Measurements from ENCODE around the gene KDM4C. TPM values are rescaled to one million over a fixed set of nuclear protein-coding genes. Genes with fewer than 3 reads are reported as not detected.

Gene KDM4C
- total RNA-seq, 4 donors from 2014 or later, result 52.1 to 83.6 (median 65.5) TPM

DNA sequence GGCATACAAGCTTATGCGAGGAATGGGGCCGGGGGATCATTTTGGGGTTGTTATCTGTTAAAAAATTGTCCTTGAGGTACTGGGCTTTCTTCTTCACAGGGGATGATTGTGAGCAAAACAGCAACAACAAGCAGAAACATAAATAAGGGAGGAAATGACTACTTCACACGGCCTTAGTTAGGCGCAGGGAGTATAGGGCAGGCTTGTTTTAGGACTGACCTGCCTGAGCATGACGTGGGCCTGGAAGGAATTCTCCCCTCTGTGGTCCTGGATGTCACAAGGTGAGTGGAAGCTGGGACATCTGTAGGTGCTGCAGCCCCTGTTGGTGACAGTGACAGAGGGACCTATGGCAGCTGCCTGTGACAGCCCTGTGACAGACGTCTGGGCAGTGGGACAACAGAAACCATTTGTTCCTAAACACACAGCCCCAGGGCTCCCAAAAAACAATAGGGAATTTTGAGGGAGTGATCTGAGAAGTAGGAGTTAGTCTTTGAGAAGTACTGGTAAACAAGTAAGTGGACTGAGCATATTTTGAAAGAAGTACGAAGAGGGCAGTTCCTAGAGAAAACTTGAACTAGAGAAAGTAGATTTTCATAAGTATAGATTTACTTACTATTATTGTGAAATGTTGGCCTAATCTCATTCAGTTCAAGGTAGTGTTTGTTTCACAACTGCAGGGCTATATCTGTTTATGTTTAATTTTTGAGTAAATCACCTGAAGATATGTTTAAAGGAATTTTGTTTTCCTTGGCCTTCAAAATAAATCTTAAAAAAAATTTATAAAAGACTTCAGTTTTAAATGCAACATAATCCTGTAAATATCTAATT lies 113.1 kb downstream of the KDM4C start:
- Histone ChIP-seq H3K27ac (no peak overlapping the region), H3K27me3 (no peaks in the 10 kb centered on the region), H3K36me3 (no peaks in the 10 kb centered on the region), H3K9me3 (no peaks in the 10 kb centered on the region), H3K4me3 (replicated peaks in 1 of 3) (no peak overlapping the region), H3K4me1 (peaks cover 3 to 7% of the 10 kb centered on the region in 2 donors)
- intact Hi-C loops (cut with DNase I), result no loop called here
- no peak for DNase-seq
- 92 to 93% methylated on average over 7 of the region's 7 CpGs for WGBS, 2 donors
- TF ChIP-seq, protein P1, sequence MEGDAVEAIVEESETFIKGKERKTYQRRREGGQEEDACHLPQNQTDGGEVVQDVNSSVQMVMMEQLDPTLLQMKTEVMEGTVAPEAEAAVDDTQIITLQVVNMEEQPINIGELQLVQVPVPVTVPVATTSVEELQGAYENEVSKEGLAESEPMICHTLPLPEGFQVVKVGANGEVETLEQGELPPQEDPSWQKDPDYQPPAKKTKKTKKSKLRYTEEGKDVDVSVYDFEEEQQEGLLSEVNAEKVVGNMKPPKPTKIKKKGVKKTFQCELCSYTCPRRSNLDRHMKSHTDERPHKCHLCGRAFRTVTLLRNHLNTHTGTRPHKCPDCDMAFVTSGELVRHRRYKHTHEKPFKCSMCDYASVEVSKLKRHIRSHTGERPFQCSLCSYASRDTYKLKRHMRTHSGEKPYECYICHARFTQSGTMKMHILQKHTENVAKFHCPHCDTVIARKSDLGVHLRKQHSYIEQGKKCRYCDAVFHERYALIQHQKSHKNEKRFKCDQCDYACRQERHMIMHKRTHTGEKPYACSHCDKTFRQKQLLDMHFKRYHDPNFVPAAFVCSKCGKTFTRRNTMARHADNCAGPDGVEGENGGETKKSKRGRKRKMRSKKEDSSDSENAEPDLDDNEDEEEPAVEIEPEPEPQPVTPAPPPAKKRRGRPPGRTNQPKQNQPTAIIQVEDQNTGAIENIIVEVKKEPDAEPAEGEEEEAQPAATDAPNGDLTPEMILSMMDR (IDR thresholded peaks at IDR 0.05), result no peak
- no peak for TF ChIP-seq POLR2A (IDR thresholded peaks at IDR 0.05)

DNA sequence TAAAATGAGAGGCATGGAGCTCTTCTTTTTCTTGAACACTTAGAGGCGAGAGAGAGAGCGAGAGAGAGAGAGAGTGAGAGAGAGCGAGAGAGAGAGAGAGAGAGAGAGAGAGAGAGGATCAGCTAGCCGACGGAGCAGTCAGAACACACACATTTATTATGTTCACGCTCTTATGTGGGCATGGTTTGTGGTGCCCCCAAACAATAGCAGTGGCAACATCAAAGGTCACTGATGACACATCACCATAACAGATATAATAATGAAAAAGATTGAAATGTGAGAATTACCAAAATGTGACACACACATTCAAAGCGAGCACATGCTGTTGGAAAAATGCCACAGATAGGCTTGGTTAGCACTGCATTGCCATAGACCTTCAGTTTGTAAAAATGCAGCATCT lies 116.1 kb downstream of the KDM4C start:
- Histone ChIP-seq H3K27ac (no peak overlapping the region), H3K36me3 (no peaks in the 10 kb centered on the region), H3K27me3 (no peaks in the 10 kb centered on the region), H3K9me3 (no peaks in the 10 kb centered on the region), H3K4me1 (peaks cover 3 to 7% of the 10 kb centered on the region in 2 donors), H3K4me3 (replicated peaks in 1 of 3) (no peak overlapping the region)
- intact Hi-C loops (cut with DNase I), result no loop called here
- peak; percentile 6 to 19 for DNase-seq
- WGBS, 2 donors, result 57 to 60% methylated on average over 7 of the region's 7 CpGs
- TF ChIP-seq POLR2A (IDR thresholded peaks at IDR 0.05), result no peak
- TF ChIP-seq, protein P1 (IDR thresholded peaks at IDR 0.05), result peak in 4 of 6 experiments; percentile 48 to 75 (median 58)

DNA sequence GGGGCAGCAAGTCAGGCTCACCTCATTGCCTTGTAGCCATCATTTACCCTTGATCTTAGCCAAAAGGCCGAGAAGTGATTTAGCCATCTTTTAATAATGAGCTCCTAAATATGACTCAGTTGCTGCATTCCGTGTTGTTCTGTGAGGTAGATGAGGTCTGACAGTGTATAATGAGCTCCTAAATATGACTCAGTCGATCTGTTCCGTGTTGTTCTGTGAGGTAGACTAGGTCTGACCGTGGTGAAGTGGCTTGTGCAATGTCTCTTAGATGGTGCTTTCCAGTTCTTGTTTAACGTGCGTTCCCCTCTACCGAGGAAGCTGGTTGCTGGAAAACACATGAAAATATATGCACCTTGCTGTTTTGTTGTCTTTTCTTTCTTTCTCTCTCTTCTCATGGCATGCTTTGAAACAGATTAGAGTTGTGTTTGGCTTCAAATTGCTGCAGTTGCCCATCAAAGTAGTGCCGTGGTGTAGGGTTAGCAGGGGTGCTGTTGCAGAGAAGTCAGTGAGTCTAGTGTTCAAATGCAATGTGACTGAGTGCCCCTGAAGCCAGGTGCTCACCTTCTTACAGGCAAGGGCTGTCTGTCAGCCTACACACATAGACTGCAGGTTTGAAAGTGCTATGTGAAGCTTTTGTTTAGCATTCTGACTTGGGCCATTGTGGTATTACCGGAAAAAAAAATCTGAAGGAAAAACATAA lies 118.6 kb downstream of the KDM4C start:
- 93 to 95% methylated on average over 10 of the region's 10 CpGs for WGBS, 2 donors
- TF ChIP-seq POLR2A (IDR thresholded peaks at IDR 0.05), result no peak
- TF ChIP-seq, protein P1 (IDR thresholded peaks at IDR 0.05), result no peak
- intact Hi-C loops (cut with DNase I), result no loop called here
- Histone ChIP-seq H3K4me3 (replicated peaks in 1 of 3) (no peak overlapping the region), H3K4me1 (peaks cover 3 to 11% of the 10 kb centered on the region in 2 donors), H3K27ac (no peak overlapping the region), H3K9me3 (no peaks in the 10 kb centered on the region), H3K36me3 (no peaks in the 10 kb centered on the region), H3K27me3 (no peaks in the 10 kb centered on the region)
- DNase-seq, result no peak

DNA sequence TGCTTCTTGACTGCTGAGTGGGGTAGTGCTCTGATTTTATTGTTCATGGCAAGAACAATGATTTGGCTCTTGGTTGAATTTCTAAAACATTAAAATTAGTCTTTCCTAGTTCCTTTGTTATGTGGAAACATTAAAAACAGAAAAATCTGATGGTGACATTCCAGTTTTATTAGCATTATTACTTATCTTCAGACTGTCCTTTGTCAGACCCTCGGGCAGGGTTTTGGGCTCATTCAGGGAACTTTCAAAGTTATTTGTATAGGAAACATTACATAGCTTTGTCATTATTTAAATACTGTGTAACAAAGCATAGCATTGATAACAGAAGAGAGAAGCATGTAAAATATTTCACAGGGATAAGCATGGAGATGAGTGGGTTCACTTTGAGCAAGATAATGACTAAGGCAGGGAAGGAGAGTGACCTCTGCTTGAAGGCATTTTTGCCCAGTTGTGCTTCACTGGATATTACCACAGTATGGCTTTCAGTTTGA lies 119.9 kb downstream of the KDM4C start:
- 91 to 95% methylated on average over 1 of the region's 1 CpG for WGBS, 2 donors
- Histone ChIP-seq H3K36me3 (no peaks in the 10 kb centered on the region), H3K4me1 (peaks cover 3 to 11% of the 10 kb centered on the region in 2 donors), H3K9me3 (no peaks in the 10 kb centered on the region), H3K4me3 (replicated peaks in 1 of 3) (no peak overlapping the region), H3K27ac (no peak overlapping the region), H3K27me3 (no peaks in the 10 kb centered on the region)
- intact Hi-C loops (cut with DNase I), result no loop called here
- TF ChIP-seq POLR2A (IDR thresholded peaks at IDR 0.05), result no peak
- TF ChIP-seq, protein P1 (IDR thresholded peaks at IDR 0.05), result no peak
- no peak for DNase-seq

DNA sequence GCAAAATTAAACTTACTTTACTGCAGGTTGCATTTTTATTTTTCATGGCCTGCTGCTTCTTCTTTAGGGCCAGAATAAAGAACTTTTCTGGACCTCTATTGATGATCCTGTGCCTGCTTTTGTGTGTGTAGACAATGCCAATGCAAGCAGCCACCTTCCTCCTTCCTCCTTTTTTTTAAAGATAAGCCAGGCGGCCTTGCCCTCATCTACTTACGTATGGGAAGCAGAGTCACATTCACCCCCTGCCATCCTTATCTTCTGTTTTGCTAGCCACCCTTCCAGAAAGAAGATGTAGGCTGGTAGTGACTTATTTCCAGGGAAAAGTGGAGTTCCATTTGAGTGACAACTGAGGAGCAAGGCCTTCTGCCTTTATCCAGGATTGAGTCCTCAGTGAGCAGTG lies 122.9 kb downstream of the KDM4C start:
- intact Hi-C loops (cut with DNase I), result no loop called here
- Histone ChIP-seq H3K4me3 (replicated peaks in 1 of 3) (no peak overlapping the region), H3K36me3 (no peaks in the 10 kb centered on the region), H3K27ac (no peak overlapping the region), H3K27me3 (no peaks in the 10 kb centered on the region), H3K9me3 (no peaks in the 10 kb centered on the region), H3K4me1 (peaks cover 0 to 5% of the 10 kb centered on the region in 2 donors)
- TF ChIP-seq POLR2A (IDR thresholded peaks at IDR 0.05), result no peak
- TF ChIP-seq, protein P1 (IDR thresholded peaks at IDR 0.05), result no peak
- 100% methylated on average over 2 of the region's 2 CpGs for WGBS, 2 donors
- no peak for DNase-seq

Measured in thyroid gland (tissue), 4 donors.